ENCODE results near the gene HAP1. TPM values are rescaled to one million over a fixed set of nuclear protein-coding genes. Genes with fewer than 3 reads are reported as not detected.

Gene HAP1
- total RNA-seq, 1 donor from 2014 or later = 0.45 TPM

DNA sequence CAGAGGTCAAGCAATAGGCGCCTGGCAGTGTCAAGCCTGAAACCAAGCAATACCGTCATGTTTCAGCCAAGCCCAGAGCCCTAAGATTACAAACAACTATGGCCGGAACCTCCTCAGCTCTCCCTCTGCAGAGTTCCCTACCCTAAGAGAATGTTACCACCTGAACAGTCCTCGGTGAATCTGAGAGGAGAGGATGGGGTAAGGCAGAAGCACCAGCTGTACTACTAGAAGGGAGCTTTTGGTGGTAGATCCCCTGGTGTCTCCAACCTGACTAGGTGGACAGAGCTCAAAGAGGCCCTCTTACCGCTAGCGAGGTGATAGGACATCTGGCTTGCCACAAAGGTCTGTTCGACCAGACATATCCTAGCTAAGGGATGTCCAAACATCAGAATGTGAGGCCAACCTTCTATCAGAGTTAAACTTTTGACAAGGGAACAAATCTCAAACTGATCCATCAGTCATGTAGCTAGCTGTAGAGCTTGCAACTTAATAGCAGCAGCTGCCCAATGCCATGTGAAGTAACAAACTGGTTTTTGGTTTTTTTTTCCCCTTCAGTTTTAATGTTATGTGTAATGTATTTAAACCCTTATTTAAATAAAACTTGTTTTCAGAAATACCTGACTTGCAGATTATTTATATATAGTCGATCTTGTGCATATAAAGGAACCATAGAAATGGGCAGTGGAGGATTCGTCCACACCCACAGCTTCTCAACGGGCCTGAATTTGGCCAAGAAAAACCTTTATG is 43.2 kb downstream of the HAP1 start:
- H3K4me3 Mint-ChIP-seq = peak overlapping the region; percentile 92
- H3K27ac Mint-ChIP-seq = peak overlapping the region; percentile 16
- H3K27me3 Mint-ChIP-seq (ENCODE audit: low read depth) = no peaks in the 10 kb centered on the region
- no peak for TF ChIP-seq CTCF (IDR thresholded peaks at IDR 0.05; ENCODE audit: unreplicated experiment)
- H3K36me3 Mint-ChIP-seq = peaks cover 26% of the 10 kb centered on the region
- no peak for DNase-seq (ENCODE audit: low spot score in 2 of 2, unreplicated experiment in 2 of 2)
- peaks cover 17% of the 10 kb centered on the region for H3K4me1 Mint-ChIP-seq
- H3K9me3 Mint-ChIP-seq = no peaks in the 10 kb centered on the region

DNA sequence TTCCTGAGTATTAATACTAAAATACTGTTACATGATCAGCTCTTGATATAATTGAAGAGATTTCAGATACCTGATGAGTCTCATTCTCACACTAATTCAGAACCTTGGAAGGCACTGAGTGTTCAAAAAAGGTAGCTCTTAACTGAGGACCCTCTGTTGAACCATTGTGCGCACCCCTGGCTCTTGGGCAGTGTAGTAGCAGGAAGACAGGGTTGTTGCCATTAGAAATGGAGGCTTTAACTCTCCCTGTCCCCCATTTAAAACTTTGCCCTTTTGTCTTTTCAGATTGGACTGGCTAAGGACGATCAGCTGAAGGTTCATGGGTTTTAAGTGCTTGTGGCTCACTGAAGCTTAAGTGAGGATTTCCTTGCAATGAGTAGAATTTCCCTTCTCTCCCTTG is 43.9 kb downstream of the HAP1 start:
- DNase-seq (ENCODE audit: low spot score in 2 of 2, unreplicated experiment in 2 of 2) = no peak
- TF ChIP-seq CTCF (IDR thresholded peaks at IDR 0.05; ENCODE audit: unreplicated experiment) = no peak
- peak overlapping the region; percentile 92 for H3K4me3 Mint-ChIP-seq
- no peaks in the 10 kb centered on the region for H3K27me3 Mint-ChIP-seq (ENCODE audit: low read depth)
- H3K27ac Mint-ChIP-seq = peak overlapping the region; percentile 16
- peaks cover 26% of the 10 kb centered on the region for H3K36me3 Mint-ChIP-seq
- H3K9me3 Mint-ChIP-seq = peaks cover 3% of the 10 kb centered on the region
- H3K4me1 Mint-ChIP-seq = peaks cover 13% of the 10 kb centered on the region

GRCh38 chr17:41689497-41690299 is 44.7 kb downstream of the HAP1 start:
- peaks cover 26% of the 10 kb centered on the region for H3K36me3 Mint-ChIP-seq
- peak overlapping the region; percentile 100 for H3K27ac Mint-ChIP-seq
- H3K4me1 Mint-ChIP-seq = peaks cover 13% of the 10 kb centered on the region
- peak overlapping the region; percentile 92 for H3K4me3 Mint-ChIP-seq
- peak; percentile 93 for TF ChIP-seq CTCF (IDR thresholded peaks at IDR 0.05; ENCODE audit: unreplicated experiment)
- no peak for DNase-seq (ENCODE audit: low spot score in 2 of 2, unreplicated experiment in 2 of 2)
- peaks cover 3% of the 10 kb centered on the region for H3K9me3 Mint-ChIP-seq
- H3K27me3 Mint-ChIP-seq (ENCODE audit: low read depth) = no peaks in the 10 kb centered on the region

DNA sequence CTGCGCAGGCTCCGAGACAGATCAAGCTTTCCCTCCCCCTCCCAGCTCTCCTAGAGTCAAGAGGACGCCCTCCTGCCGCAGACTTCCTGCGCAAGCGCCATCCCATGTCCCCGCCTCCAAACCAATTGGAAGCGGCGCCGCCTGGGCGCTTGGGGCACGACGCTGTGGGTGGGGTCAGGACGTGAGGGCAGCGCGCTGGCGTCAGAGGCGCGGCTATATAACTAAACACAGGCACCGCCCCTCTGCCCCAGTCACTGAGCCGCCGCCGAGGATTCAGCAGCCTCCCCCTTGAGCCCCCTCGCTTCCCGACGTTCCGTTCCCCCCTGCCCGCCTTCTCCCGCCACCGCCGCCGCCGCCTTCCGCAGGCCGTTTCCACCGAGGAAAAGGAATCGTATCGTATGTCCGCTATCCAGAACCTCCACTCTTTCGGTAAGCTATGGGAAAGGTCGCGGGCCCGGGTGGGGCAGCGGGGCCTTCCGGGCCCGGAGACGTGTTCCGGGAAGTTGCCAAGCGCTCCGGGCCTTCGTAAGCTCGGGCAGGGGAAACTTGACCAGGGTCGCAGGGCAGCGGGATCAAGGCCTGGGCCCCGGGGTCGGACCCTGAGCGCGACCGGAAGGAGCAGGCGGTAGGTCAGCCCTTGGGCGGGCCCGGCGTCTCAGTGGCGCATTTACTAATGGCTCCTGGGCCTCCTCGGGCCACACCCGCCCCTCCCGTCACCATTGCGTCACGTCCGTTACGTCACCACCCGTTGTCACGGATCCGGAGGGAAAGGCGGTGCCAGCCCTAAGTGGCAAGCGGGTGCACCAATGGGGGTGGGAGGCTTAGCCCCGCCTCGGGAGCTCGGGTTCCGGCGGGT is 45.6 kb downstream of the HAP1 start, which contains the start of gene EIF1:
Gene EIF1 (plus strand): TSS at position 245 of the 856 bp plus-strand sequence. CDS start 154 bp downstream, at position 399.
- peak within 1 kb of the TSS; percentile 92 for H3K4me3 Mint-ChIP-seq
- H3K27me3 Mint-ChIP-seq (ENCODE audit: low read depth) = no peaks in the 10 kb centered on the region
- peaks cover 3% of the 10 kb centered on the region for H3K9me3 Mint-ChIP-seq
- TF ChIP-seq CTCF (IDR thresholded peaks at IDR 0.05; ENCODE audit: unreplicated experiment) = no peak
- DNase-seq (ENCODE audit: low spot score in 2 of 2, unreplicated experiment in 2 of 2) = peak; percentile 99 to 100
- peak within 1 kb of the TSS; percentile 100 for H3K27ac Mint-ChIP-seq
- peaks cover 18% of the 10 kb centered on the region for H3K4me1 Mint-ChIP-seq
- peaks cover 26% of the 10 kb centered on the region for H3K36me3 Mint-ChIP-seq
